ENCODE measurements around the gene UBE2Q2.

Gene UBE2Q2

DNA sequence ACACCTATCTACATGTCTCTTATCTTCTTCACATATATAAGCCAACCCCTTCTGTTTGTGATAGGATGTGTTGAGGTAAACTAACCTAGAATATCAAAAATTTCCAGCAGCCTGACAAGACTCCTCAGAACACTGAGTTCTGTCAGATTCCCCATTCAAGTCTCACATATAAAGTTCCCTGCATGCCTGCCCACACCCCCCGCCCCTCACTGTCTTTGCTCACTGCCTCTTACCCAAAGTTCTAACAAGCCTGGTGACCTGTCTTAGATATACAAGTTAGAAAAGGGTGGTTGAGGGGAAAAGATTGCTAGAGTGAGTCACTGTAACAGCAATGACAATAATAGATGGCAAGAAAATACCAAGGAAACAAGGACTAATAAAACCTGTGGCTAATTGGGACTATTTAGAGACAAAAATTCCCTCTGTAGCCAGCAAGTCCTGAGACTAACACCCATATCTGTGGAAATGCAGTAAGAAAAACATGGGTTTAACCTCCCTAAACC, 100.5 kb downstream of the UBE2Q2 start:
- Histone ChIP-seq H2AK5ac (ENCODE audit: low read length) (no peak overlapping the region), H4K12ac (ENCODE audit: low read depth, low read length) (no peak overlapping the region), H3K9me3 (ENCODE audit: insufficient read depth, low read depth, low read length) (no peaks in the 10 kb centered on the region), H3K4me2 (ENCODE audit: low read length) (no peak overlapping the region), H3K36me3 (ENCODE audit: control insufficient read depth in 1 of 2, insufficient read depth in 2 of 2, low read length in 2 of 2) (no peaks in the 10 kb centered on the region), H3K9ac (ENCODE audit: low read length) (no peak overlapping the region), H3K23ac (ENCODE audit: low read length) (no peak overlapping the region), H3K27ac (ENCODE audit: low read depth, low read length) (no peak overlapping the region), H3K79me1 (ENCODE audit: low read length) (no peaks in the 10 kb centered on the region), H3K4me1 (ENCODE audit: control insufficient read depth in 1 of 2, insufficient read depth in 2 of 2, low read length in 2 of 2) (no peaks in the 10 kb centered on the region), H3K79me2 (ENCODE audit: control insufficient read depth, insufficient read depth, low read length, poor library complexity) (no peaks in the 10 kb centered on the region), H2AFZ (ENCODE audit: insufficient read depth, low read length, poor library complexity) (no peak overlapping the region), H4K91ac (ENCODE audit: low read depth, low read length) (no peak overlapping the region), H3K18ac (ENCODE audit: low read length) (no peak overlapping the region), H3K14ac (ENCODE audit: low read length) (no peak overlapping the region), H3K4me3 (ENCODE audit: low read depth, low read length) (no peak overlapping the region), H3K4ac (ENCODE audit: low read depth, low read length) (no peak overlapping the region), H4K8ac (ENCODE audit: low read depth, low read length) (no peak overlapping the region), H2BK12ac (ENCODE audit: low read length) (no peak overlapping the region), H2BK120ac (ENCODE audit: insufficient read depth, low read length, poor library complexity) (no peak overlapping the region), H3K27me3 (ENCODE audit: insufficient read depth, low read length) (no peaks in the 10 kb centered on the region), H2BK5ac (ENCODE audit: low read depth, low read length, poor library complexity) (no peak overlapping the region)
- WGBS (ENCODE audit: extremely low coverage, insufficient coverage, insufficient read length): no CpG with 5 or more reads among the region's 1 CpG
- no peak for DNase-seq

DNA sequence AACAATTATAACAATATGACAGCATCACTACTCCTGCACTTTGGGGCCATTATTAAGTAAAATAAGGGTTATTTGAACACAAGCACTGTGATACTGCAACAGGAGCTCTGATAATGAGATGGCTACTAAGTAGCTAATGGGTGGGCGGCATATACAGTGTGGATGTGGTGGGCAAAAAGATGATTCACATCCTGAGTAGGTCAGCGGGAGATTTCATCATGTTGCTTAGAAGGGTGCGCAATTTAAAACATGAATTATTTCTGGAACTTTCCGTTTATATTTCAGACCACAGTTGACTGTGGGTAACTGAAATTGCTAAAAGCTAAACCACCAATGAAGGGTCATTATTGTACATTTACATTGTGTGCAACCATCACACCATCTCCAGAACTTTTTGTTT, 102.7 kb downstream of the UBE2Q2 start:
- Histone ChIP-seq H3K9ac (ENCODE audit: low read length) (no peak overlapping the region), H2BK120ac (ENCODE audit: insufficient read depth, low read length, poor library complexity) (no peak overlapping the region), H3K79me2 (ENCODE audit: control insufficient read depth, insufficient read depth, low read length, poor library complexity) (no peaks in the 10 kb centered on the region), H3K4me1 (ENCODE audit: control insufficient read depth in 1 of 2, insufficient read depth in 2 of 2, low read length in 2 of 2) (no peaks in the 10 kb centered on the region), H3K4me2 (ENCODE audit: low read length) (no peak overlapping the region), H4K8ac (ENCODE audit: low read depth, low read length) (no peak overlapping the region), H3K14ac (ENCODE audit: low read length) (no peak overlapping the region), H4K12ac (ENCODE audit: low read depth, low read length) (no peak overlapping the region), H3K4me3 (ENCODE audit: low read depth, low read length) (no peak overlapping the region), H3K36me3 (ENCODE audit: control insufficient read depth in 1 of 2, insufficient read depth in 2 of 2, low read length in 2 of 2) (no peaks in the 10 kb centered on the region), H2BK5ac (ENCODE audit: low read depth, low read length, poor library complexity) (no peak overlapping the region), H3K27ac (ENCODE audit: low read depth, low read length) (no peak overlapping the region), H3K27me3 (ENCODE audit: insufficient read depth, low read length) (no peaks in the 10 kb centered on the region), H3K23ac (ENCODE audit: low read length) (no peak overlapping the region), H2AK5ac (ENCODE audit: low read length) (no peak overlapping the region), H2AFZ (ENCODE audit: insufficient read depth, low read length, poor library complexity) (no peak overlapping the region), H3K4ac (ENCODE audit: low read depth, low read length) (no peak overlapping the region), H3K9me3 (ENCODE audit: insufficient read depth, low read depth, low read length) (no peaks in the 10 kb centered on the region), H4K91ac (ENCODE audit: low read depth, low read length) (no peak overlapping the region), H3K79me1 (ENCODE audit: low read length) (no peaks in the 10 kb centered on the region), H3K18ac (ENCODE audit: low read length) (no peak overlapping the region), H2BK12ac (ENCODE audit: low read length) (no peak overlapping the region)
- no peak for DNase-seq
- whole genome bisulfite sequencing (ENCODE audit: extremely low coverage, insufficient coverage, insufficient read length): no CpG with 5 or more reads among the region's 4 CpGs

DNA sequence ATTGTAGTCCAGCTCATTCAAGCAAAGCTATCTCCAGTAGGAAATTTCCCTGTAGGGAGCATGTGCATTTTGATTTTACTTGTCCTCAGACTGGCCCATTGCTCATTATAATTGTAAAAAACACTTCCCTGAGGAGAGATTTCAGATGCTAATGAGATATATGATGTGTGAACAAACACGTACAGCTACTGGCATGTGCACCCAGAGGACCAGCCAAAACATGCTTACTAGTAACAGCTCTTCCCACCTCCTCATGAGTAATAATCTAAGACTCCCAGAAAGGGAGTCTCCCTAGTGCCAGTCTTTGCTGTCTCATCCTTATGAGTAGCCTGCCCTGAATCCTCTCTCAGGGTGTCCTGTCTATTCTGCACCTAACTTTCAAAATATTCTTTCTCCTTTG, 103.8 kb downstream of the UBE2Q2 start:
- peak; percentile 71 to 76 for DNase-seq
- H3K79me1 ChIP-seq (ENCODE audit: low read length): no peaks in the 10 kb centered on the region
- no CpG with 5 or more reads among the region's 1 CpG for WGBS (ENCODE audit: extremely low coverage, insufficient coverage, insufficient read length)
- no peak overlapping the region for H4K12ac ChIP-seq (ENCODE audit: low read depth, low read length)
- no peak overlapping the region for H3K4me3 ChIP-seq (ENCODE audit: low read depth, low read length)
- H3K4ac ChIP-seq (ENCODE audit: low read depth, low read length): no peak overlapping the region
- no peak overlapping the region for H3K27ac ChIP-seq (ENCODE audit: low read depth, low read length)
- no peaks in the 10 kb centered on the region for H3K36me3 ChIP-seq (ENCODE audit: control insufficient read depth in 1 of 2, insufficient read depth in 2 of 2, low read length in 2 of 2)
- H3K18ac ChIP-seq (ENCODE audit: low read length): no peak overlapping the region
- no peak overlapping the region for H2AFZ ChIP-seq (ENCODE audit: insufficient read depth, low read length, poor library complexity)
- no peak overlapping the region for H3K23ac ChIP-seq (ENCODE audit: low read length)
- no peak overlapping the region for H2BK120ac ChIP-seq (ENCODE audit: insufficient read depth, low read length, poor library complexity)
- no peak overlapping the region for H2AK5ac ChIP-seq (ENCODE audit: low read length)
- no peaks in the 10 kb centered on the region for H3K9me3 ChIP-seq (ENCODE audit: insufficient read depth, low read depth, low read length)
- H2BK12ac ChIP-seq (ENCODE audit: low read length): no peak overlapping the region
- H3K4me1 ChIP-seq (ENCODE audit: control insufficient read depth in 1 of 2, insufficient read depth in 2 of 2, low read length in 2 of 2): no peaks in the 10 kb centered on the region
- no peaks in the 10 kb centered on the region for H3K79me2 ChIP-seq (ENCODE audit: control insufficient read depth, insufficient read depth, low read length, poor library complexity)
- no peak overlapping the region for H4K8ac ChIP-seq (ENCODE audit: low read depth, low read length)
- H2BK5ac ChIP-seq (ENCODE audit: low read depth, low read length, poor library complexity): no peak overlapping the region
- no peak overlapping the region for H4K91ac ChIP-seq (ENCODE audit: low read depth, low read length)
- no peak overlapping the region for H3K14ac ChIP-seq (ENCODE audit: low read length)
- H3K4me2 ChIP-seq (ENCODE audit: low read length): no peak overlapping the region
- no peaks in the 10 kb centered on the region for H3K27me3 ChIP-seq (ENCODE audit: insufficient read depth, low read length)
- H3K9ac ChIP-seq (ENCODE audit: low read length): no peak overlapping the region

DNA sequence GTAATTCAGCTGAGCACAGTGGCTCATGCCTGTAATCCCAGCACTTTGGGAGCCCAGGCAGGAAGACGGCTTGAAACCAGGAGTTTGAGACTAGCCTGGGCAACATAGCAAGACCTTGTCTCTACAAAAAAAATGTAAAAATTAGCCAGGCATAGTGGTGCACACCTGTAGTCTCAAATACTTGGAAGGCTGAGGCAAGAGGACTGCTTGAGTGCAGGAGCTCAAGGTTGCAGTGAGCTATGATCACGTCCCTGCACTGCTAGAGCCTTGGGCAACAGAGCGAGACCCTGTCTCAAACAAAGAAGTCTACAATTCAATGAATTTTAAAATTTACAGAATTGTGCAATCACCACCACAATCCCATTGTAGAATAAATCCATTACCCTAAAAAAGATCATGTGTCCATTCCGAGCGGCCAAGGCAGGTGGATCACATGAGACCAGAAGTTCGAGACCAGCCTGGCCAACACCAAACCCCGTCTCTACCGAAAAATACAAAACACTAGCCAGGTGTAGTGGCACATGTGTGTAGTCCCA, 105.6 kb downstream of the UBE2Q2 start:
- Histone ChIP-seq H3K9ac (ENCODE audit: low read length) (no peak overlapping the region), H4K8ac (ENCODE audit: low read depth, low read length) (no peak overlapping the region), H2AFZ (ENCODE audit: insufficient read depth, low read length, poor library complexity) (no peak overlapping the region), H3K36me3 (ENCODE audit: control insufficient read depth in 1 of 2, insufficient read depth in 2 of 2, low read length in 2 of 2) (no peaks in the 10 kb centered on the region), H3K79me2 (ENCODE audit: control insufficient read depth, insufficient read depth, low read length, poor library complexity) (no peaks in the 10 kb centered on the region), H2BK5ac (ENCODE audit: low read depth, low read length, poor library complexity) (no peak overlapping the region), H2BK120ac (ENCODE audit: insufficient read depth, low read length, poor library complexity) (no peak overlapping the region), H3K23ac (ENCODE audit: low read length) (no peak overlapping the region), H3K4me1 (ENCODE audit: control insufficient read depth in 1 of 2, insufficient read depth in 2 of 2, low read length in 2 of 2) (no peaks in the 10 kb centered on the region), H2AK5ac (ENCODE audit: low read length) (no peak overlapping the region), H3K4me3 (ENCODE audit: low read depth, low read length) (no peak overlapping the region), H4K91ac (ENCODE audit: low read depth, low read length) (no peak overlapping the region), H3K4ac (ENCODE audit: low read depth, low read length) (no peak overlapping the region), H3K27ac (ENCODE audit: low read depth, low read length) (no peak overlapping the region), H3K14ac (ENCODE audit: low read length) (no peak overlapping the region), H3K18ac (ENCODE audit: low read length) (no peak overlapping the region), H3K79me1 (ENCODE audit: low read length) (no peaks in the 10 kb centered on the region), H2BK12ac (ENCODE audit: low read length) (no peak overlapping the region), H3K4me2 (ENCODE audit: low read length) (no peak overlapping the region), H4K12ac (ENCODE audit: low read depth, low read length) (no peak overlapping the region), H3K27me3 (ENCODE audit: insufficient read depth, low read length) (no peaks in the 10 kb centered on the region), H3K9me3 (ENCODE audit: insufficient read depth, low read depth, low read length) (no peaks in the 10 kb centered on the region)
- peak; percentile 51 to 75 for DNase-seq
- WGBS (ENCODE audit: extremely low coverage, insufficient coverage, insufficient read length): no CpG with 5 or more reads among the region's 8 CpGs
